ENCODE results near the gene PPP6C.
"Not testable (repeated sequence)": the region's sequence is repeated elsewhere in the genome, so short reads cannot be mapped to it uniquely, and the experiment has no call there.

Gene PPP6C

DNA sequence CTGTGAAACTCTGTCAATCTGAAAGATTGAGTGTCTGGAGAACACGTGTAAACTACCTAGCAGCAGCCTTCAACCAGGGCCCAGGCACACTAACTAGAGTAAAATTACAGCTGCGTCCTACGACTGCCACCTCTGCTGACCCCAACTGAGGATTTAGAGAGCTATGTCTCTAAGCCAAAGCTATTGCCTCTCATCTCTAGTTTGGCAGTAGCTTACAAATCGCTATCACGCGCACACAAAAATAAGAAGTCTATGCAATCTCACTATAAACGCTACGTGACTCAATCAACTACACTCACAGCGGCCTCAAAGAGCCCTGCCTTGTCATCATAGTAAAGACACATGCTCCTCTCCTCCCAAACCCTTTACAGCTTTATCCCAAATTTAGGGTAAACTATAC is 8.7 kb downstream of the PPP6C start:
- no peaks in the 10 kb centered on the region for H3K4me1 ChIP-seq (ENCODE audit: control insufficient read depth, insufficient read depth, low read length, poor library complexity, severe bottlenecking)
- H3K4me3 ChIP-seq (ENCODE audit: extremely low read depth, insufficient read depth, low read length, poor library complexity, severe bottlenecking): no peak overlapping the region
- H3K9me3 ChIP-seq (ENCODE audit: control insufficient read depth, low read length): no peaks in the 10 kb centered on the region
- WGBS, 2 experiments (ENCODE audit: insufficient coverage in 2 of 2): 95 to 98% methylated on average over 9 of the region's 9 CpGs
- peaks cover 22% of the 10 kb centered on the region for H3K36me3 ChIP-seq (ENCODE audit: control insufficient read depth, insufficient read depth, low read length)
- H3K27ac ChIP-seq (ENCODE audit: low read depth, low read length, severe bottlenecking): no peak overlapping the region

GRCh38 chr9:125179776-125180175 is 9.8 kb downstream of the PPP6C start:
- not testable (repeated sequence) for H3K9me3 ChIP-seq (ENCODE audit: control insufficient read depth, low read length); H3K4me1 ChIP-seq (ENCODE audit: control insufficient read depth, insufficient read depth, low read length, poor library complexity, severe bottlenecking); H3K4me3 ChIP-seq (ENCODE audit: extremely low read depth, insufficient read depth, low read length, poor library complexity, severe bottlenecking); H3K27ac ChIP-seq (ENCODE audit: low read depth, low read length, severe bottlenecking)
- 100% methylated on average over 1 to 2 of the region's 4 CpGs for WGBS, 2 experiments (ENCODE audit: insufficient coverage in 2 of 2)
- peaks cover 24% of the 10 kb centered on the region for H3K36me3 ChIP-seq (ENCODE audit: control insufficient read depth, insufficient read depth, low read length)

DNA sequence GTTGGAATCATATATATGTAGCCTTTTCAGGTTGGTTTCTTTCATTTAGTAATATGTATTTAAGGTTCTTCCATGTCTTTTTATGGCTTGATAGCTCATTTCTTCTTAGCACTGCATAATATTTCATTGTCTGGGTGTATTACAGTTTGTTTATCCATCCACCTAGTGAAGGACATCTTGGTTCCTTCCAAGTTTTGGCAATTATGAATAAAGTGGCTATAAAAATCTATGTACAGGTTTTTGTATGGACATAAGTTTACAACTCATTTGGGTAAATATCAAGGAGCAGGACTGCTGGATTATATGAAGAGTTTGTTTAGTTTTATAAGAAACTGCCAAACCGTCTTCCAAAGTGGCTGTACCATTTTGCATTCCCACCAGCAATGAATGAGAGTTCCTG is 11.7 kb downstream of the PPP6C start:
- H3K4me3 ChIP-seq (ENCODE audit: extremely low read depth, insufficient read depth, low read length, poor library complexity, severe bottlenecking): no peak overlapping the region
- H3K27ac ChIP-seq (ENCODE audit: low read depth, low read length, severe bottlenecking): no peak overlapping the region
- H3K36me3 ChIP-seq (ENCODE audit: control insufficient read depth, insufficient read depth, low read length): peaks cover 16% of the 10 kb centered on the region
- WGBS, 2 experiments (ENCODE audit: insufficient coverage in 2 of 2): 80 to 100% methylated on average over 1 of the region's 1 CpG
- no peaks in the 10 kb centered on the region for H3K9me3 ChIP-seq (ENCODE audit: control insufficient read depth, low read length)
- no peaks in the 10 kb centered on the region for H3K4me1 ChIP-seq (ENCODE audit: control insufficient read depth, insufficient read depth, low read length, poor library complexity, severe bottlenecking)

DNA sequence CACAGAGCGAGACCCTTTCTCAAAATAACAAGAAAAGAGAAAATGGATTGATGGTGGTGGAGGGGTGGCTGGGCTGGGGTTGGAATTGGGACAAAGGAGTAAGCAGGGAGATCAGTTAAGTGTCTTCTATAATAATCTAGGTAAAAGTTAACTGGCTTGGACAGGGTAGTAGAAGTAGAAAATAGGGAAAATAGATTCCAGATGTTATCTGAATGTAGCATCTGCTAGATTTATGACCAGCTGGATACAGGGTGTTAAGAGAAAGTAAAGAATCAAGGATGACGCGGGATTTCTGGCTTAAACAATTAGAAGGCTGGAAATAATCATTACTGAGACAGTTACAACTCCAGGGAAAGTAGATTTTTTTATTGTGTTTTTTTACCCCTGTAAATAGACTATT is 13.0 kb downstream of the PPP6C start:
- H3K9me3 ChIP-seq (ENCODE audit: control insufficient read depth, low read length): no peaks in the 10 kb centered on the region
- H3K4me3 ChIP-seq (ENCODE audit: extremely low read depth, insufficient read depth, low read length, poor library complexity, severe bottlenecking): no peak overlapping the region
- WGBS, 2 experiments (ENCODE audit: insufficient coverage in 2 of 2): 90 to 100% methylated on average over 1 to 3 of the region's 3 CpGs
- no peaks in the 10 kb centered on the region for H3K4me1 ChIP-seq (ENCODE audit: control insufficient read depth, insufficient read depth, low read length, poor library complexity, severe bottlenecking)
- no peak overlapping the region for H3K27ac ChIP-seq (ENCODE audit: low read depth, low read length, severe bottlenecking)
- H3K36me3 ChIP-seq (ENCODE audit: control insufficient read depth, insufficient read depth, low read length): peaks cover 18% of the 10 kb centered on the region

DNA sequence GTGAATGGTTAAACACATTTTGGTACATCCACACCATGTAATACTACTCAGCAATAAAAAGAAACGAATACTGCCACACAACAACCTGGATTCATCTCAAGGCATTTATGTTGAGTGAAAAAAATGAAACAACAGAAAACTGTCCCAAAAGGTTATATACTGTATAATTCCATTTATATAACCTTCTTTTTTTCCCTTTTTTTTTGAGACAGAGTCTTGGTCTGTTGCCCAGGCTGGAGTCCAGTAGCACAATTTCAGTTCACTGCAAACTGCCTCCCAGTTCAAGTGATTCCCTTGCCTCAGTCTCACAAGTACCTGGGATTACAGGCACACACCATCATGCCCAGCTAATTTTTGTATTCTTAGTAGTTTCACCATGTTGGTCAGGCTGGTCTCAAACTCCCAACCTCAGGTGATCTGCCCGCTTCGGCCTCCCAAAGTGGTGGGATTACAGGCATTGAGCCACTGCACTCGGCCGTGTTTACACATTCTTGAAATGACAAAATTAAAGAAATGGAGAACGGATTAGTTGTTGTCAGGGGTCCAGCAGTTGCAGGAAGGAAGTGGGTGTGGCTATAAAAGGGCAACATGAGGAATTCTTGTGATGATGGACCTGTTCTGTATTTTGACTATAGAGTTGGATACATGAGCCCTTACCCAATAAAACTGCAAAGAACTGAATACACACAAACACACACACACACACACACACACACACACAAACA is 17.4 kb downstream of the PPP6C start:
- H3K4me1 ChIP-seq (ENCODE audit: control insufficient read depth, insufficient read depth, low read length, poor library complexity, severe bottlenecking): no peaks in the 10 kb centered on the region
- 85 to 96% methylated on average over 4 to 5 of the region's 6 CpGs for WGBS, 2 experiments (ENCODE audit: insufficient coverage in 2 of 2)
- H3K9me3 ChIP-seq (ENCODE audit: control insufficient read depth, low read length): no peaks in the 10 kb centered on the region
- H3K4me3 ChIP-seq (ENCODE audit: extremely low read depth, insufficient read depth, low read length, poor library complexity, severe bottlenecking): no peak overlapping the region
- H3K27ac ChIP-seq (ENCODE audit: low read depth, low read length, severe bottlenecking): no peak overlapping the region
- peaks cover 33% of the 10 kb centered on the region for H3K36me3 ChIP-seq (ENCODE audit: control insufficient read depth, insufficient read depth, low read length)

DNA sequence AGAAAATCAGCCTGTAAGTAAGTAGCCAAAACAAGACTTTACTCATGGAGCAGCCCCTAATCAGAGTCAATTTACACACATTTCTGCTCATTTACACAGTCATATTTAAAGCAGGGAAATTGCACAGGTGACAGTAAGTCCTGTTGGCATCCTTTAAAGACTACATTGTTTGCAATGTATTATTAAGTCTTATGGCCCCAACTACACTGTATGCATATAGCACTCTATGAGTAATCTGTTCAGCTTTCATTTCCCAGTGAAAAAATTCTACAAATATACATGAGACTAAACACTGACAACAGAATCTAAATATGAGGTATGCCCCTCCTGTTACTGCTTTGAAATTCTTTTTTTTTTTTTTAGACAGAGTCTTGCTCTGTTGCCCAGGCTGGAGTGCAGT is 19.7 kb downstream of the PPP6C start:
- Histone ChIP-seq H3K36me3 (ENCODE audit: control insufficient read depth, insufficient read depth, low read length) (peaks cover 37% of the 10 kb centered on the region), H3K4me3 (ENCODE audit: extremely low read depth, insufficient read depth, low read length, poor library complexity, severe bottlenecking) (no peak overlapping the region), H3K27ac (ENCODE audit: low read depth, low read length, severe bottlenecking) (no peak overlapping the region), H3K4me1 (ENCODE audit: control insufficient read depth, insufficient read depth, low read length, poor library complexity, severe bottlenecking) (no peaks in the 10 kb centered on the region), H3K9me3 (ENCODE audit: control insufficient read depth, low read length) (no peaks in the 10 kb centered on the region)

DNA sequence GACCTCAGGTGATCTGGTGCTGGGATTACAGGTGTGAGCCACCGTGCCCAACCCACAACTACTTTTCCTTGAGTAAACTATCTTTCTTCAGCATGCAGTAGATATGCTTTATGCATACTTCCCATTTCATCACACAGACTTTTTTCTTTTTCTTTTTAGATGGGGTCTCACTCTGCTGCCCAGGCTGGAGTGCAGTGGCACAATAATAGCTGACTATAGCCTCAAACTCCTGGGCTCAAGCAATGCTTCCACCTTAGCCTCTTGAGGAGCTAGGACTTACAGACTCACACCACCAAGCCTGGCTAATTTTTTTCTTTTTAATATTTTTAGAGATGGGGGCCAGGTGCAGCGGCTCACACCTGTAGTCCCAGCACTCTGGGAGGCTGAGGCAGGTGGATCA is 22.8 kb downstream of the PPP6C start:
- no peak overlapping the region for H3K4me3 ChIP-seq (ENCODE audit: extremely low read depth, insufficient read depth, low read length, poor library complexity, severe bottlenecking)
- WGBS, 2 experiments (ENCODE audit: insufficient coverage in 2 of 2): 100% methylated on average over 1 to 2 of the region's 2 CpGs

DNA sequence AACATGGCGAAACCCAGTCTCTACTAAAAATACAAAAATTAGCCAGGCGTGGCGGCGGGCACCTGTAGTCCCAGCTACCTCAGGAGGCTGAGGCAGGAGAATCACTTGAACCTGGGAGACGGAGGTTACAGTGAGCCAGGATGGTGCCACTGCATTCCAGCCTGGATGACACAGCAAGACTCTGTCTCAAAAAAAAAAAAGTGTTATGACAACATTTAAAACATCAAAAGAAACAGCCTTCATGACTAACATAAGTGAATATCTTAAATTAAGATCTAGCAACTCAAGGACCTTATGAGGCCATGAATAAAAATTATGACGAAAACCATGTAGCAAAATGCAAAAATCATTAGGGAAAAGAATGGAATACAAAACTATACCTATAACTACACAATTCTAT is 26.7 kb downstream of the PPP6C start:
- not testable (repeated sequence) for H3K9me3 ChIP-seq (ENCODE audit: control insufficient read depth, low read length); H3K4me3 ChIP-seq (ENCODE audit: extremely low read depth, insufficient read depth, low read length, poor library complexity, severe bottlenecking); H3K4me1 ChIP-seq (ENCODE audit: control insufficient read depth, insufficient read depth, low read length, poor library complexity, severe bottlenecking); H3K27ac ChIP-seq (ENCODE audit: low read depth, low read length, severe bottlenecking)
- peaks cover 19% of the 10 kb centered on the region for H3K36me3 ChIP-seq (ENCODE audit: control insufficient read depth, insufficient read depth, low read length)
- 91 to 96% methylated on average over 4 to 5 of the region's 6 CpGs for WGBS, 2 experiments (ENCODE audit: insufficient coverage in 2 of 2)

More for the DNA sequence above, 22.8 kb downstream of the PPP6C start:
- Histone ChIP-seq H3K36me3 (ENCODE audit: control insufficient read depth, insufficient read depth, low read length) (peaks cover 39% of the 10 kb centered on the region), H3K4me1 (ENCODE audit: control insufficient read depth, insufficient read depth, low read length, poor library complexity, severe bottlenecking) (no peaks in the 10 kb centered on the region), H3K27ac (ENCODE audit: low read depth, low read length, severe bottlenecking) (no peak overlapping the region), H3K9me3 (ENCODE audit: control insufficient read depth, low read length) (no peaks in the 10 kb centered on the region)

DNA sequence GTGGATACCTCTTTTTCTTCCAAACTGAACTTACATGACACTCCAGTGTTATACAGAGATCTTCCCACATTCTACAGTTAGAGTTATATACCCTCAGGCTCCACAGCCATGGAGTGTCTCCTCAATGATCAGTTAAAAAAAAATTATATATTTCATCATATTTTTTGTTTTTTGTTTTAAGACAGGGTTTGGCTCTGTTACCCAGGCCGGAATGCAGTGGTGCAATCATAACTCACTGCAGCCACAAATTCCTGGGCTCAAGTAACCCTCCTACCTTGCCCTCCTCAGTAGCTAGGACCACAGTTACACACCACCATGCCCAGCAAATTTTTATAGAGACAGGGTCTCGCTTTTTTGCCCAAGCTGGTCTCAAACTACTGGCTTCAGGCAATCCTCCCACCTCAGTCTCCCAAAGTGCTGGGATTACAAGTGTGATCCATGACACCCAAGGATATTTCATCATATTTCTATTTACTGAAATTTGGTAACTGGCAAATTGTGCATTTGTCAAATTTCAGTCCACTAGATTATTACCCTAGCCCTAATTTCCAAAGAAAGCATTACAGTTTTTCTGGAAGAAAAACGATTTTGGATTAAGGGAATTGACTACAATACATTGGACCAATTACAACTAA is 28.2 kb downstream of the PPP6C start:
- WGBS, 2 experiments (ENCODE audit: insufficient coverage in 2 of 2): 100% methylated on average over 1 to 2 of the region's 3 CpGs
- Histone ChIP-seq H3K9me3 (ENCODE audit: control insufficient read depth, low read length) (no peaks in the 10 kb centered on the region), H3K27ac (ENCODE audit: low read depth, low read length, severe bottlenecking) (no peak overlapping the region), H3K36me3 (ENCODE audit: control insufficient read depth, insufficient read depth, low read length) (peaks cover 21% of the 10 kb centered on the region), H3K4me3 (ENCODE audit: extremely low read depth, insufficient read depth, low read length, poor library complexity, severe bottlenecking) (no peak overlapping the region), H3K4me1 (ENCODE audit: control insufficient read depth, insufficient read depth, low read length, poor library complexity, severe bottlenecking) (no peaks in the 10 kb centered on the region)

GRCh38 chr9:125160750-125161149 is 28.9 kb downstream of the PPP6C start:
- no peaks in the 10 kb centered on the region for H3K9me3 ChIP-seq (ENCODE audit: control insufficient read depth, low read length)
- peaks cover 19% of the 10 kb centered on the region for H3K36me3 ChIP-seq (ENCODE audit: control insufficient read depth, insufficient read depth, low read length)
- H3K4me3 ChIP-seq (ENCODE audit: extremely low read depth, insufficient read depth, low read length, poor library complexity, severe bottlenecking): no peak overlapping the region
- no peaks in the 10 kb centered on the region for H3K4me1 ChIP-seq (ENCODE audit: control insufficient read depth, insufficient read depth, low read length, poor library complexity, severe bottlenecking)
- H3K27ac ChIP-seq (ENCODE audit: low read depth, low read length, severe bottlenecking): no peak overlapping the region

- H3K27ac ChIP-seq (ENCODE audit: low read depth, low read length, severe bottlenecking): no peak overlapping the region
- H3K9me3 ChIP-seq (ENCODE audit: control insufficient read depth, low read length): no peaks in the 10 kb centered on the region
- H3K4me3 ChIP-seq (ENCODE audit: extremely low read depth, insufficient read depth, low read length, poor library complexity, severe bottlenecking): no peak overlapping the region
- no peaks in the 10 kb centered on the region for H3K4me1 ChIP-seq (ENCODE audit: control insufficient read depth, insufficient read depth, low read length, poor library complexity, severe bottlenecking)
- peaks cover 39% of the 10 kb centered on the region for H3K36me3 ChIP-seq (ENCODE audit: control insufficient read depth, insufficient read depth, low read length)
- WGBS, 2 experiments (ENCODE audit: insufficient coverage in 2 of 2): 100% methylated on average over 1 to 2 of the region's 2 CpGs
Observed at GRCh38 chr9:125156551-125156950, 33.1 kb downstream of the PPP6C start.
